Measurements from ENCODE around the gene CLGN.
"Not testable (repeated sequence)": the region's sequence is repeated elsewhere in the genome, so short reads cannot be mapped to it uniquely, and the experiment has no call there.

Gene CLGN

GRCh38 chr4:140450352-140450751 lies 22.9 kb upstream of the CLGN start:
- TF ChIP-seq, protein P1, sequence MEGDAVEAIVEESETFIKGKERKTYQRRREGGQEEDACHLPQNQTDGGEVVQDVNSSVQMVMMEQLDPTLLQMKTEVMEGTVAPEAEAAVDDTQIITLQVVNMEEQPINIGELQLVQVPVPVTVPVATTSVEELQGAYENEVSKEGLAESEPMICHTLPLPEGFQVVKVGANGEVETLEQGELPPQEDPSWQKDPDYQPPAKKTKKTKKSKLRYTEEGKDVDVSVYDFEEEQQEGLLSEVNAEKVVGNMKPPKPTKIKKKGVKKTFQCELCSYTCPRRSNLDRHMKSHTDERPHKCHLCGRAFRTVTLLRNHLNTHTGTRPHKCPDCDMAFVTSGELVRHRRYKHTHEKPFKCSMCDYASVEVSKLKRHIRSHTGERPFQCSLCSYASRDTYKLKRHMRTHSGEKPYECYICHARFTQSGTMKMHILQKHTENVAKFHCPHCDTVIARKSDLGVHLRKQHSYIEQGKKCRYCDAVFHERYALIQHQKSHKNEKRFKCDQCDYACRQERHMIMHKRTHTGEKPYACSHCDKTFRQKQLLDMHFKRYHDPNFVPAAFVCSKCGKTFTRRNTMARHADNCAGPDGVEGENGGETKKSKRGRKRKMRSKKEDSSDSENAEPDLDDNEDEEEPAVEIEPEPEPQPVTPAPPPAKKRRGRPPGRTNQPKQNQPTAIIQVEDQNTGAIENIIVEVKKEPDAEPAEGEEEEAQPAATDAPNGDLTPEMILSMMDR (IDR thresholded peaks at IDR 0.05; ENCODE audit: low read depth, low read length), result no peak
- no peak for DNase-seq (ENCODE audit: extremely low read depth, low read depth)

DNA sequence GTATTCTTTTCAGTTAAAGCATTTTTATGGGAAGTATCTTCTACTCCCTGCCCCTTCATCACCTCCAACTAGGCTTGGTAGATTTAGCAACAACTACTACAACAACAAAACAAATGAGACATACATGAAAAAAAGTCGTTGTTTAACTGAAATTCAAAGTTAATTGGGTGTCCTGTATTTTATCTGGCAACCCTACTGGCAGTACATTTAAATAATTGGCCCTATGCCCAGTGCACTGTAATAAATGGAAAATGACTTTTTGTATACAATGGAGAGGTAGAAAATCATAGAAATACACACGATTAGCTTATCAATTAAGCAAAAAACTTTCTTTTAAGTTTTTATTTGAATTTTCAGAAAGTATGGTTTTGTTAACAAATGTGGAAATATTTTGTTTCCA lies 21.4 kb upstream of the CLGN start:
- TF ChIP-seq, protein P1 (IDR thresholded peaks at IDR 0.05; ENCODE audit: low read depth, low read length), result no peak

DNA sequence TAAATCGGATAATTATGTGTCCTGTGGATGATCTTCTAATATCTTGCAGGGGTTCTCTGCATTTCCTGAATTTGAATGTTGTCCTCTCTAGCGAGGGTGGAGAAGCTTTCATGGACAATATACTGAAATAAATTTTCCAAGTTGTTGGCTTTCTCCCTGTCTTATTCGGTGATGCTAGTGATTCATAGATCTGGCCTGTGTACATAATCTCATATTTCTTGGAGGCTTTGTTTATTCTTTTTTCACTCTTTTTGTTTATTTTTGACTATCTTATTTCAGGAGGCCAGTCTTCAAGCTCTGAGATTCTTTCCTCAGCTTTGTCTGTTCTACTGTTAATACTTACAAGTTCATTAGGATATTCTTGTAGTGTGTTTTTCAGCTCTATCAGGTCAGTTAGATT lies 20.7 kb upstream of the CLGN start:
- no peak for DNase-seq (ENCODE audit: extremely low read depth, low read depth)
- TF ChIP-seq, protein P1 (IDR thresholded peaks at IDR 0.05; ENCODE audit: low read depth, low read length), result no peak

More for the DNA sequence above, 21.4 kb upstream of the CLGN start:
- DNase-seq (ENCODE audit: extremely low read depth, low read depth), result no peak

GRCh38 chr4:140444347-140444746 lies 16.9 kb upstream of the CLGN start:
- DNase-seq (ENCODE audit: extremely low read depth, low read depth), result not testable (repeated sequence)

DNA sequence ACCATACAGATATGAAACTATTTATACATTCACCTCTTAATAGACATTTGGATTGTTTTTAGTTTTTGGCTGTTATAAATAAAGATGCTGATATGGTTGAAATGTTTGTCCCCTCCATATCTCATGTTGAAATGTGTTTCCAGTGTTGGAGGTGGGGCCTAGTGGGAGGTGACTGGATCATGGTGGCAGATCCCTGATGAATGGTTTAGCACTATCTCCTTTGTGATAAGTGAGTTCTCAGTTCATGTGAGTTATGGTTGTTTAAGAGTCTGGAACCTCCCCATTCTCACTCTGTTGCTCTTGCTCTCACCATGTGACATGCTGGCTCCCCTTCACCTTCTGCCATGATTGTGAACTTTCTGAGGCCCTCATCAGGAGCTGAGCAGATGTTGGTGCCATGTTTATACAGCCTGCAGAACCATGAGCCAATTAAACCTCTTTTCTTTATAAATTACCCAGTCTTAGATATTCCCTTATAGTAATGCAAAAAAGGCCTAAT lies 12.2 kb upstream of the CLGN start:
- no peak for DNase-seq (ENCODE audit: extremely low read depth, low read depth)
- TF ChIP-seq, protein P1 (IDR thresholded peaks at IDR 0.05; ENCODE audit: low read depth, low read length), result no peak

DNA sequence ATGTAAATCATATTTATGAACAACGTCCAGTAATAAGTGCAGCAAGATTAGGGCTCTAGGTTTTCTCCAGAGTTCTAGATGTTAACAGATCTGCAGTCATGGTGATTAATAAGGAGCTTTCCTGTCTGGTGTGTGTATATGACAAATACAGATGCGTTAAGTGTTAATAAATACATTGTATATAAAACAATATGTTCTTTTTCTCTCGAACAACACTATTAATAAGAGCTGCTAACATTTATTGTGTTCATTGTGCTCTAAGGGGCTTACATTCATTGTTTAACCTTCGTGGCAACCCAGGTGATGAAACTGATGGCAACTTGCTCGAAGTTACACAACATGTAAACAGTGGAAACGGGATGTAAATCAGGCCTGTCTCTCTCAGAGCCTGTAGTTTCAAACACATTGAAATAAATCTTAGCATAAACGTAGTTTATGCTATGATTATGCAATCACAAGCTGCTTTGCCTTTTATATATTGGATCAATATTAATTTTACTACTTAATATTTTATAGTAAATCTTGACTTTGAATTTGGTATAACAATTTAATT lies 547 bp upstream of the CLGN start:
- TF ChIP-seq, protein P1 (IDR thresholded peaks at IDR 0.05; ENCODE audit: low read depth, low read length), result no peak
- DNase-seq (ENCODE audit: extremely low read depth, low read depth), result no peak

DNA sequence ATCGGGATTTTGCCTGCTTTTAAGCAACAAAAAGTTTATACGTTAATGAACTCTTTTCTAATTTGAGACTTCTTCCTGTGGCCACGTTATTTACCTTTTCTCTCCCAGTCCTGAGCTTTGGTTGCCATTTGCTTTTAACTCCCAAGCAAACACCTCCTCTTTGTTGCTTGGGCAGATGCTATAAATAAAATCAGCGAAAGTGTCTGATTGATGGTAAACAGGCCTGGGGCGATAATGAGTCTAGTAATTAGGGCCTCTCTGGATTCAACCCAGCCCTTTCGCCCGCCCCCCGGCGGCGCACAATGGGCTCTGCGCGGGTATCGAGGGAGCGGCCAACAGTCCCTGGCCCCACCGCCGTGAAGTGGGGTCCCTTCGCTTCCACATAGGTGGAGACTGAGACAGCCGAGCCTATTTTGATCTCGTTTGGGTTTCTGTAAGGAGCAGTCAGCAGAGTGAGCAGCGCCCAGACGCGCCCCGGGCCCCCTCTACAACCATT lies 790 bp downstream of the CLGN start:
- no peak for DNase-seq (ENCODE audit: extremely low read depth, low read depth)
- TF ChIP-seq, protein P1 (IDR thresholded peaks at IDR 0.05; ENCODE audit: low read depth, low read length), result peak; percentile 15

DNA sequence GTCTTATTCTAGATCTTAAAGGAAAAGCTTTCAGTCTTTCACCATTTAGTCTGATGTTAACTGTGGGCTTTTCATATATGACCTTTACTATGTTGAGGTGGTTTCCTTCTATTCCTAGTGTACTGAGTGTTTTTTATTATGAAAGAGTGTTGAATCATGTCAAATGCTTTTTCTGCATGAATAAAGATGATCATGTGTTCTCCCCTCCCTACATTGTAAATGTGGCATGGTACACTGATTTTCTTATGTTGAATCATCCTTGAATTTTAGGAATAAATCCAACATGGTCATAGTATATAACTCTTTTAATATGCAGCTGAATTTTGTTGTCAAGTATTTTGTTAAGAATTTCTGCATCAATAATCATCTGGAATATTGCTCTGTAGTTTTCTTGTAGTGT lies 4.3 kb downstream of the CLGN start:
- DNase-seq (ENCODE audit: extremely low read depth, low read depth), result no peak
- TF ChIP-seq, protein P1 (IDR thresholded peaks at IDR 0.05; ENCODE audit: low read depth, low read length), result no peak

- not testable (repeated sequence) for DNase-seq (ENCODE audit: extremely low read depth, low read depth)
These were observed 14.1 kb downstream of the CLGN start for GRCh38 chr4:140413130-140413969.
